ENCODE measurements around the gene ANOS1. TPM values are rescaled to one million over a fixed set of nuclear protein-coding genes. Genes with fewer than 3 reads are reported as not detected.

Gene ANOS1
- total RNA-seq, 1 experiment from 2014 or later, result 54.9 TPM

- no peak overlapping the region for H2AFZ ChIP-seq (ENCODE audit: low read length)
- H2BK12ac ChIP-seq (ENCODE audit: insufficient read length, low read depth, low read length), result no peak overlapping the region
- Mint-ChIP-seq H3K27me3 (ENCODE audit: low read depth) (peaks cover 3% of the 10 kb centered on the region; the same call in 1 of the 2 replicates), H3K27ac (no peak overlapping the region), H3K36me3 (ENCODE audit: insufficient read depth in 1 of 3, low read depth in 3 of 3) (no peaks in the 10 kb centered on the region; a peak in 1 of 7 replicates), H3K4me1 (peaks cover 10 to 16% of the 10 kb centered on the region in 2 experiments), H3K9me3 (no peaks in the 10 kb centered on the region; a peak in 1 of 5 replicates), H3K4me3 (no peak overlapping the region)
- no peak overlapping the region for H4K8ac ChIP-seq (replicated peaks; ENCODE audit: insufficient read length, low read depth, low read length)
- H3T11ph ChIP-seq (ENCODE audit: low read length), result no peak overlapping the region
- no peak overlapping the region for H3K23ac ChIP-seq (ENCODE audit: insufficient read length, low read depth, low read length)
- H4K20me1 ChIP-seq (ENCODE audit: control insufficient read depth, insufficient read depth, insufficient read length), result no peaks in the 10 kb centered on the region
- no CpG with 5 or more reads among the region's 10 CpGs for WGBS (ENCODE audit: extremely low coverage, insufficient read length, low lambda C conversion rate)
- H2BK5ac ChIP-seq (ENCODE audit: insufficient read length, low read length), result no peak overlapping the region
- no peak overlapping the region for H2AK5ac ChIP-seq (ENCODE audit: insufficient read length, low read length)
- H3K18ac ChIP-seq (ENCODE audit: insufficient read length, low read depth, low read length), result no peak overlapping the region
- peaks cover 2% of the 10 kb centered on the region; the same call in 1 of the 2 replicates for H3K4me1 ChIP-seq (ENCODE audit: insufficient read depth, low read length)
- no peak overlapping the region for H3K27ac ChIP-seq (ENCODE audit: insufficient read length, low read depth, low read length)
- H2BK120ac ChIP-seq (ENCODE audit: low read depth, low read length, poor library complexity, severe bottlenecking), result no peak overlapping the region
- H4K91ac ChIP-seq (ENCODE audit: insufficient read length, low read depth, low read length), result no peak overlapping the region
- H2BK20ac ChIP-seq (ENCODE audit: low read depth, low read length, poor library complexity, severe bottlenecking), result no peak overlapping the region
- H3K4me2 ChIP-seq (ENCODE audit: insufficient read depth, insufficient read length, low read length), result no peak overlapping the region
- H3K79me2 ChIP-seq (ENCODE audit: insufficient read depth, low read length), result no peaks in the 10 kb centered on the region
- no peak overlapping the region for H3K56ac ChIP-seq (ENCODE audit: insufficient read length, low read depth, low read length)
- H3K4ac ChIP-seq (ENCODE audit: low read depth, low read length), result no peak overlapping the region
- TF ChIP-seq, protein P1, sequence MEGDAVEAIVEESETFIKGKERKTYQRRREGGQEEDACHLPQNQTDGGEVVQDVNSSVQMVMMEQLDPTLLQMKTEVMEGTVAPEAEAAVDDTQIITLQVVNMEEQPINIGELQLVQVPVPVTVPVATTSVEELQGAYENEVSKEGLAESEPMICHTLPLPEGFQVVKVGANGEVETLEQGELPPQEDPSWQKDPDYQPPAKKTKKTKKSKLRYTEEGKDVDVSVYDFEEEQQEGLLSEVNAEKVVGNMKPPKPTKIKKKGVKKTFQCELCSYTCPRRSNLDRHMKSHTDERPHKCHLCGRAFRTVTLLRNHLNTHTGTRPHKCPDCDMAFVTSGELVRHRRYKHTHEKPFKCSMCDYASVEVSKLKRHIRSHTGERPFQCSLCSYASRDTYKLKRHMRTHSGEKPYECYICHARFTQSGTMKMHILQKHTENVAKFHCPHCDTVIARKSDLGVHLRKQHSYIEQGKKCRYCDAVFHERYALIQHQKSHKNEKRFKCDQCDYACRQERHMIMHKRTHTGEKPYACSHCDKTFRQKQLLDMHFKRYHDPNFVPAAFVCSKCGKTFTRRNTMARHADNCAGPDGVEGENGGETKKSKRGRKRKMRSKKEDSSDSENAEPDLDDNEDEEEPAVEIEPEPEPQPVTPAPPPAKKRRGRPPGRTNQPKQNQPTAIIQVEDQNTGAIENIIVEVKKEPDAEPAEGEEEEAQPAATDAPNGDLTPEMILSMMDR (conservative IDR thresholded peaks at IDR 0.05), result no peak
- no peaks in the 10 kb centered on the region for H3K27me3 ChIP-seq (ENCODE audit: insufficient read depth, low read length)
- H3K9me3 ChIP-seq (ENCODE audit: control insufficient read depth, low read depth, low read length), result no peaks in the 10 kb centered on the region
- no peaks in the 10 kb centered on the region for H3K79me1 ChIP-seq (ENCODE audit: insufficient read depth, low read depth, low read length, poor library complexity, severe bottlenecking)
- no peak overlapping the region for H2BK15ac ChIP-seq (ENCODE audit: low read depth, low read length)
- no peak for DNase-seq
- H3K14ac ChIP-seq (ENCODE audit: insufficient read depth, low read length), result no peak overlapping the region
- no peaks in the 10 kb centered on the region for H3K23me2 ChIP-seq (ENCODE audit: insufficient read length, low read depth, low read length, poor library complexity, severe bottlenecking)
- no peak overlapping the region for H4K5ac ChIP-seq (ENCODE audit: insufficient read length, low read depth, low read length)
- H3K9ac ChIP-seq (ENCODE audit: extremely low read depth, insufficient read length, low read length), result no peak overlapping the region
Measured at GRCh38 chrX:8741981-8742380, 10.0 kb upstream of the ANOS1 start.
